NCI-H446 treated with DMSO at 0.1 percent for 48 hours (cell line): ENCODE data around the gene CBX3.
"Not testable (repeated sequence)": the region's sequence is repeated elsewhere in the genome, so short reads cannot be mapped to it uniquely, and the experiment has no call there.

ENCODE experiments used
- DNase-seq: peaks from one replicate; lab custom pipeline; 2025; lab: John Stamatoyannopoulos, UW

Gene CBX3

DNA sequence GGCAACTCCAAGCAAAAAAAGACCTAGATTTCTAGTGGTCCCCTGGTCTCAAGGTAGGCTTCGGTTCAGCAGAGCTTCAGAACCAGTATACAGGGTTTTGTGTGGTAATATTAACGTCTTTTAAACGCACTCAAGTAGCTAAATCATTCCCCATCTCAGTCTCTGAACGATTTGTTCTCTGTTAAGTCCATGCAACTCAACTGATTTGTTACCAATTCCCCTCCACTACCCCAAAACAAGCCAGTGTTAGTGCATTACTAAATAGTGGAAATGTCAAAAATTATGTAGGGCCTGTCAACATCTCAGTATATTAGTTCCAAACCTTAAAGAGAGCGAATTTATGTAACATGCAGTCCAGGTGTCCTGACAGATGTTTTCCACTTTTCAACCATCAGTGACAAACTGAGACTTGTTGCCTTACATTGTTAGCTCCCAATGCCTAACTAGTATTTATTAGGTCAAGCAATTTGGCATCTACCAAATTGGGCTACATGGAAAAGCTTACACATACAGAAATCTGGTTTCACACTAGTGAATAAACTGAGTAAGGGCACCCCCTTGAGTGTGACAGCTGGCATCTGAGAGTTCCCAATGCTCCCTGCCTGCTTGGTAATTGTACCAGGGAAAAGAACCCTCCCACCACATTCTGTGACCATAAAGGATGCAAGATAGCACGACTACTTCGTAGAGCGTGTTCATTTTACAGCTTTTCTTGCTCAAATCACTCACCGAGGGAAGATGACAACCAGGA, 13.2 kb upstream of the CBX3 start:
- DNase-seq, result no peak

DNA sequence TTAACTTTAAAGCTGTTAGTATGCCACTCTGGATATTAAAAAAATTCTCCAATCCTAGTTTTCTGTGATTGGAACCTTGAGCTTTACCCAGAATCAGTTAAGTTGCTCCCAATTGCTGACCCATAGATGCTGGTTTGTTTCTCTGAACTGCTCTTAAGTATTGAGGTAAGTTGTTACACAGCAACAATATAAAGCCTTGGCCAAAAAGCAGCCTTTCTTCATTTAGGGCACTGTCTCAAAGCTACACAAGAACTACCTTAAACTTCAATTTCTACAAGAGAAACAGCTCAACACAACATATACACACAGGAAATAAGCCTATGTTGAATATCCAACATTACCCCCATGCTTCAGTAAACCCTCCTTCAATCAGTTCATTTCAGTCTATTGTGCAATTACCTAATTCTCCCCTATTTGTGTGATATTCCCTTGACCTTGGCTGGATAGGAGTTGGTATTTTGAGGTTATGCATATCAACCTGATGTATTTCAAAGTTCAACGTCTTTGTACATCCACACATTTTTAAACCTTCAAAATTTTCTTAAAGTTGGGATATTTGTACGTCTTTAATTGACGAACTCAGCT, 12.5 kb upstream of the CBX3 start:
- no peak for DNase-seq

DNA sequence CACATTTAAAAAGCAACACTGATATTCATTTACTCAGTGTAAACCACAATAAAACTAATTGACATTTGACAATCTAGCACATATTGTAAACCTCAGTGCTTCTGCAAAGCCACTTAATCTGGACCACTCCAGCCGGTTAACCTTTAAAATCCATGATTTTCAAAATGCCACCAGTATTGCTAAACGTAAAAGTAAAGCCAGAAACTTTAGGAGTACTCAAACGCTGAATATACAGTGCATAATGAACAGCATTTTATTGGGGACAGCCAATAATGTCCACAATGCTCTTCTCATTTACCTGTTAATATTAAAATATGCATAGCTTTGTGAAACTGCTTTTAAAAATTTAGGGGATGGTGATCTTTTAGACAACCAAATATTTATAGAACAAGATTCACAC, 11.8 kb upstream of the CBX3 start:
- DNase-seq, result no peak

DNA sequence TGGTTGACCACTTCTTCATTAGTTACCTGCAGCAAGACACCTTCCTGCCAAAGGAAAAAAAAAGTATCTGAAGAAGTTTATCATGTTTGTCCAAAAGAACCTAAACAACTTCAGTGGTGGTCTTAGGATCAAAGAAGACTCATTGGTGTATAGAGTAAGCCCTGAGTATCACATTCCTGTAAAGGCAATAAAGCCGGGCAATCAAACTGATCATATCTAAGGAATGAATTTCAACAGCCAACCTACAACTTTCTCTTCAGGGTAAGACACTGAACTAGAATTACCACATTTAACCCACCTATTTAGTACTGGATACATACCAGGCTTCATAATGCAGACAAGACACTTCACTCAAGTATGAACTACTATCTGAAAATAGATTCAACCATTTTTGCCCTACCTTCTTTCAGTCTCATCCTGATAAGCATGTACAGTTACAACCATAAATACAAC, 11.1 kb upstream of the CBX3 start:
- no peak for DNase-seq

DNA sequence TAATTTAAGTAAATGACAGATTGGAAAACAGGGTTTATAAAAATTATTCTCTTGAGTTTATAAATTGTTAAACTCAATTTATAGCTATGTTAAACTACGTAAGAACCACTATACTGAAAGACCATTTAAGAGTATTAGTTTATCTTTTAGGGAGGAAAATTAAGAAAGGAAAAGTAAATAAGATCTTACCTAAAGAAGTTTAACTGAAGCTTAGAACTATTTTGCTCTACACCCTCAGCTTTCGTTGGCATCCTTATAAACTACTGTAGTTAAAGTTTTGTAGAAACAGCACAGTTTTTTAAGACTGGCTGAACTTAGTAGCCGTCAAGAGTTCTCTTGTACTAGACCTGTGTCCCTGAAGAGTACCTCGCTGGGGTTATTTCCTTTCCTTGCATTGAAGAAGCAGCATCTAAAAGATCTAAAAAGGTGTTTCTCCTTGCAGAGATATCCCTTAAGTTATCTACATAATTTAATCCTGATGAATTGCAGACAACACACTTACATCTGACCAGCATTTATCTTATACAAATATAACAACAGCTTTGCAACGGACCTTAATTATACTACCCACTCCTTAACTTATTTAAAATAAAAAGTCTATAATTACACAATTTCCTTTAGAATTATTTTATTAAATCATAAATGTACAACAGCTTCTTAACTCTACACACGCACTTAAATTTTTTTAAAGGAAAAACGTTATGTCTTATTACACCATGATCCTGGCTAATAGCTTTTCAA, 10.1 kb upstream of the CBX3 start:
- no peak for DNase-seq

DNA sequence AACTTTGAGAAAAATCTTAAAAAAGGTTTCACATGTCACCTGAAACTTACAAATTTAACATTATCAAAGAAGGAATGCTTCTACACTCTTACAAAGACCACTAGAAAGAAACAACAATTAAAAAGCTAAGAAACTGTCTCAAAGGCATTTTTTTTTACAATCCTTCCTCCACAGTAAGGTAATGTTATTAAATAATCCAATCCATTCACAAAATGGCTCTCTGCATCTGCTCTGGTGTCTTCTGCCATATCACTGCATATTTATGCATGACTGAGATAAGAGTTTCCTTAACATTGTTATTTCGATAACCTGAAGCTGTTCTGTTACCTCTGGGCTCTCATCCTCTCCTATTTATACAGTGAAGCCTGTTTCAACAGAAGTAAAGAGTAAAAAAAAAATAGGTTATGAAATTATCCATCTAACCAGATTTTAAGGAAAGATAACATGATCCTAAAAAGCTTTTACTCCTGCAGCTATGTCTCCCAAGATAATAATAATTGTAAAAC, 9.5 kb upstream of the CBX3 start:
- DNase-seq, result no peak

DNA sequence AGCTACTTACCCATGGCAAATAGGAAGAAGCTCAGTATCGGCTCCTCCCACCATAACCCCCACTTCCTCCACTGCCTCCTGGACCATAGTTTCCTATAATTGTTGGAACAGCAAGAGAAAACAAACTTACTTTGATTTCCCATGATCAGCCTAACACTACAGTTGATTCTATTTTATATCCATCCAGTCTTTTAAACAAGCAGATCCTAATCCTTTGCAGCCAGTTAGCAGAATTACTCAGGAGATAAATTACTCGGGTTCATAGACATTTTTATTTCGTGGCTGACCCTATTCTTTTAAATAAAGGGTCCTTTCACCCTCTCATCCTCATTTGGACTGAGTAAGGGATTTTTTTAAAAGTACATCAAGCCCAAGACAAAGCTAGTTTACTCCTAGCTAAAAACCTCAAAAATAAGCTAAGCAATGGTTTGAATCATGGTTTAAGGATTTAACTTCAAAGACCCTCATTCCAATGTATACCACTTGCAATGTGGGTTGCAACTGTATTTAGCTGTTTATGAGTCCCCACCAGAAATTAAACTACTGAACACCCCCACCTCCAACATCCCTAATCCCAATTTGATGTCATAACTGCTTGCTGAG, 9.0 kb upstream of the CBX3 start:
- no peak for DNase-seq

DNA sequence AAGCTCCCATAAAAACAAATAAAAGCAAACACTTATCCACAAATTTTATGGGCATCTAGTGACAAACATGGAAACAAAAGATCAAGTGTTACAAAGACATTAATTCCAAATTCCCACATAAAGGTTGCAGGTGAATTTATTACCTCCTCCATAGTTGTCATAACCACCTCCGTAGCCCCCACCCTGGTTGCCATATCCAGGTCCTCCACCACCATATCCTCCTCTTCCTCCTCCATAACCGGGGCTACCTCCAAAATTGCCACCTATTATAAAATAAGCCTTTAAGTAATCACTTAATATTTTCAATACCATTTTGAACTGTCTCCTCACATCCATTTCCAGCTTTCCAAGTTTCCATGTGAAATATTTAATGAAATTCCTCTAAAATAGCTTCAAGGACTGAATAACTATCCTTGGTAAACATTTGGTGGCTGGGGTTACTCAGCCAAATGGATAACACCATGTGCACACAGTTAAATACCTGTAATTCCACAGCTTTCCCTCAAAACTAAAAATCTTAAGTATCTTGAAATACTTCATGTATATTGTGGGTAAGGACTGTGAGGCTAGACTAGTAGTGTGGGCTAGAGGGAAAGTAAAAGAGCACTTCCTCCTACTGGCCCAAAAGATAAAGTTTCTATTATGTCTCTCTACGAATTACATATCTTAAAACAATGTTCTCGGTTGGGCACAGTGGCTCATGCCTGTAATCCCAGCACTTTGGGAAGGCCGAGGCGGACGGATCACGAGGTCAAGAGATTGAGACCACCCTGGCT, 7.9 kb upstream of the CBX3 start:
- no peak for DNase-seq

DNA sequence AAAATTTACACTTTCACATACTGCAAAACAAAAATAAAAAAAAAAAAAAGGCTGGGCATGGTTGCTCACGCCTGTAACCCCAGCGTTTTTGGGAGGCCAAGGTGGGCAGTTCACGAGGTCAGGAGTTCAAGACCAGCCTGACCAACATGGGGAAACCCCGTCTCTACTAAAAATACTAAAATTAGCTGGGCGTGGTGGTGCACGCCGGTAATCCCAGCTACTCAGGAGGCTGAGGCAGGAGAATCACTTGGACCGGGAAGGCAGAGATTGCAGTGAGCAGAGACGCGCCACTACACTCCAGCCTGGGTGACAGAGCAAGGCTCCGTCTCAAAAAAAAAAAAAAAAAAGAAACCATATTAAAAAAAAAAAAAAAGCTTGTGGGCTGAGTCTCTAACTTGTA, 6.8 kb upstream of the CBX3 start:
- DNase-seq, result not testable (repeated sequence)

DNA sequence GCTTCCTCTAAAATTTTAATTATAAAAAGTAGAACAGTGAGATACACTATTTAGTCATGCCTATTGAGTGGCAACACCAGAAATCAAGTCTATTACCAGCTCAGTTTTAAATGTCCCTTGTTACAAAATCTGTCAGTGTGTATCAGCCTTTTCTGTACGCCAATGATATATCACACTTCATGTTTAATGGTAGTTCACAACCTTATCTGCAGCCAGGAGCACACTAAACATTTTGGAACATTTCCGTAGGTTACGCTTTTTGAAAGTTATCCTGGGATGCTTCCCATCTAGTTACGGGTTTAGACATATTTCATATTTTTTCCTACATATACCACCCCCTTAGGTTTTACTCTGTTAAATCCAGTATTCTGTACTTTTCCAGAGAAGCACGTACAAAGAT, 6.4 kb upstream of the CBX3 start:
- DNase-seq, result no peak

DNA sequence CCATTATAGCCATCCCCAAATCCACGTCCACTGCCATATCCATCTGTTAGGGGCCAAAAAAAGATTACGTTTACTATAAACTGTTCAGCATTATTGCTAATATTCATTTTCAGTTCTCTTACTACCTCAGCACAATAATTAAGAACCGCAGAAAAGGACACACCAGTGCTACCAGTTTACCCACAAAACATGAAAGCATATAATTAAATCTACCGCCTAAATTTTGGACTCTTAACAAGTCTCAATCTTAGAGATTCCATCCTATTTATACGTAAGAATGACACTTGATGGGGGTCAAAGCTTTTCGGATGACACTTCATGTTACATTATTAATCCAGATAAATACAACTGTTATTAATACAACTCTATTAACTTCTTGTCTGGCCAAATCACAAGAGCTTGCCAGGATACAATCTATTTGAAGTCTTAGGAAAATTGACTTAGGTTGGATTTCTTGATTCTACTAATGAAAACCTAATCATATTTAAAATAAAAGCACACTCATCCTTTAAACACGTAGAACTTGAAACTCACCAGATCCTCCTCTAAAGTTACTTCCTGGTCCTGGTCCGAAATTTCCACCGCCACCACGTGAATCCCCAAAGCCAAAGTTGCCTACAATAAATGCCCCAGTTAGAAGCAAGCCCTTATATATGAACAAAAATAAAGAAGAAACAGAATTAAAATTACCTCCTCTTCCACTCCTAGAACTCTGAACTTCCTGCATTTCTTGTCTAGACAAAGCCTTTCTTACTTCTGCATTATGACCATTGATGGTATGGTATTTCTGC, 5.5 kb upstream of the CBX3 start:
- DNase-seq, result no peak

DNA sequence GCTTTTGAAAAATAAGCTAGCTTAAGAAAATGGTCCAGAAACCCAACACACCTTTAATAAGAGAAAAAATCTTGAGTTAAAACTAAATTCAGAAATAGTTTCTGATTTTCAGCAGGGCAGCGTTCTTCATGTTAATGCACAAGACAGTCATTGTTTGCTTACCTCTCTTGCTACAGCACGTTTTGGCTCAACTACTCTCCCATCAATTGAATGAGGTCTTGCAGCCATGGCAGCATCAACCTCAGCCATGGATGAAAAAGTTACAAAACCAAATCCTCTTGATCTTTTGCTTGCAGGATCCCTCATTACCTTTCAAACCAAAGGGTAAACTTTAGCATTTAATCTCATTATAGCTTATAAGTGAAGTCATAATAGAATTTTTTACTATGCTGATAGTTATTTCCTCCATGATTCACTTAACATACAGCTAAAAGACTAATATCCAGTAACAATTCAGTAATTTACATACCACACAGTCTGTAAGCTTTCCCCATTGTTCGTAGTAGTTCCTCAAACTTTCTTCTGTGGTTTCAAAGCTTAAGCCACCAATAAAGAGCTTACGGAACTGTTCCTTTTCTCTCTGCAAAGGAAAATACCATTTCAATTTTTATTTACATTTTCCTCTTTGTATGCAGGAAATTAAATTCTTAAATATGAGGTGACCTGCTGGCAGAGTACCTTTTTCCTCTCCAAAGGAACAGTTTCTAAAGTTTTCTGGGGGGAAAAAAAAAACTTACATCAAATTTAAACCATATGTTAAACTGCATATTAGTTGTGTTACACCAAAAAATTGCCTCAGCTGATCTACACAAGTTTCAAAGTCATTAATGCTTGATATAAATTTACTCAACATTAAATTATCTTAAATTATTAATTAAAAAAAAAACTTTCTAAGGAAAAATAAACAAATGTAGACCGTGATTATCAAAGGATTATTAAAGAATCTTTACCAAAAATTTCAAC, 4.1 kb upstream of the CBX3 start:
- DNase-seq, result no peak

DNA sequence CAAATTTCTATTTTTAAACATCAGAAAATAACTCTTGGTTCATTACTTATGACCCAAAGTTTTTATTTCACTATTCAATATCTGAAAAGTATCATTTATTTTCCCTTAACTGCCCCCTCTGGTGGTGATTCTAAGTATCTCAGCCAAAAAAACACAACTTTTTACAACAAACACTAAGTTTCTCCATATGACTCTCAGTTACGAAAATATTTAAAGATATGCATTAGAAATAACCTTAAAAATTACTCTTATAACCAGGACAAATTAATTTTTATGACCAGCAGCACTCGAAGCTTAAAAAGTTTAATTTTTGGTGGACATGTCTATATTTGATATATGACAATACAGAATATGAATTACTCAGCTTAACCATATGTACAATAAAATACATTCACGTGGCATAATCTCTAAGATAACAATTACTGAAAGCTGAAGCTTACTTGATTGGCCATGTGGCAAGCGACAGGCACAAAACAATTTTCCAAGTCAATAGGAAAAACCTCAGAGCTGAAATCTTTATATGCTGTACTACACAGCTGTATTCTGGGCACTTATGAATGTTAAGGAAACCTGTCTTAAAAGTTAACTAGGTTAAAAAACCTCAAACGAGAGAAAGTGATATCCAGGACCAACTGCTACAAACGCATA, 3.3 kb upstream of the CBX3 start:
- peak; percentile 28 for DNase-seq

DNA sequence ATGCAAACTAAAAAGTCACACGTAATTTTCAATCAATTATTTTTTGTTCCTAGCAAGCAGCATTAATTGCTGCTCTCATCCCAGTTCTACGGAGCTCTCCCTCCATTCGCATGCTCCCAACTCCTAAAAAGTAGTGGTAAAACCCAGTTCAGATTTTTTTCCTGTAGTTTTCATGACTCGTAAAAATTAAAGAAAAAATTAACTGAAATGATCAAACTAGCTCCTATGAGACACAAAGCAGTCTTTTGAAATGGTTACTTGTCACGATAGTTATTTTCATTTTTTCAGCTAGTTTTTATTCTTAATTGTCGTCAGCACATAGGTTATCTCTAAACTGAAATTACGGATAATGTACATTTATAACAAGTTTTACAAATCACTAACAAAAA, 2.8 kb upstream of the CBX3 start:
- no peak for DNase-seq

DNA sequence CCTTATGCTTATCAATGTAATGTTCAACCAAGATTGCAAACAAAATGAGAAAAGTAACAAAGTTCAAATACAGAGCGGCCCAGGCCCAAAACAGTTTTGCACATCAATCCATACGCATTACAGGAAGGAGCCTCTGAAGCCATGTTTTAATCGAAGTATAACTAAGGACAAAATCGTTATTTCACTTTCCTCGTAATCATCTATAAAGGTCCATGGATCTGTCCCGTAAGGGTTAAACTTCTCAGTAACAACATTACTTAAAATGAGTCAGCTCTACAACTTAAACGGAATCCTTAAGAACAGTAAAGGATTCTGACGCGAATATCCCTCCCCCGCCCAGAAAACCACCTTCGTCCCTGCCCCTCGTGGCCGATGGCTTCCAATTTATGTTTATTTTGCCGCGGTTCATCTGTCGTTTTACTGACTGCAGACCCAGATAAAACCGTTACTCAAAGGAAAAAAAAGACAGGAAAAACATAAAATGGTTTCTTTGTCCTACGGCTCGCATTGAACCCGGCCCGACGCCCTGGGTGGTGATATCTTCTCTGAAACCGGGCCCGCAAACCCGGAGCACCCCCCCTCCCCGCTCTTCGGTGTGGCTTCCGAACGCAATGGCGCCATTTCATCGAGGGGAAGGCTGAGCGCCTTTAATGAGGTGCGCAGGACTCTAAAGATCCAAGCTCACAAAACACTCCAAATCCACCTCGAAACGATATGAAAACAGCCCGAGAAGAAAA, 2.1 kb upstream of the CBX3 start:
- DNase-seq, result no peak

DNA sequence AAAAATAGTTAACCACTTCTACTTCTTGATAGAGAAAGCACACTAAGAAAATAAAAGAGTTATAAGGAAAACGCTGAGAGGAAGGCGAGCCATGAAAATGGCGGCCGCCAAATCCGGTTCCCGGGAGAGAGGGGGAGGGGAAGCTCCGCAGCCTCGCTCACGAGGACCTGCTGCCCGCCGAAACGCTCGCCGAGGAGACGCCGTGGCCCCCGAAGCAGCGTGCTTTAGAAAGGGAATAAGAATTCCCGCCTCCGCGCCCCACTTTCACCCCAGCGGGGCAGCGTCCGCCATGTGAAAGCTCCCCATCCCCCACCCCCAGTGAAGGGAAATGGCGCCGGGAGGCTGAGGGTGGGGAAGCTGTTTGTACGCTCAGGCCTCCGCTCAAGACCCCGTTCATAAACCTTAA, 1.5 kb upstream of the CBX3 start:
- peak; percentile 55 for DNase-seq

DNA sequence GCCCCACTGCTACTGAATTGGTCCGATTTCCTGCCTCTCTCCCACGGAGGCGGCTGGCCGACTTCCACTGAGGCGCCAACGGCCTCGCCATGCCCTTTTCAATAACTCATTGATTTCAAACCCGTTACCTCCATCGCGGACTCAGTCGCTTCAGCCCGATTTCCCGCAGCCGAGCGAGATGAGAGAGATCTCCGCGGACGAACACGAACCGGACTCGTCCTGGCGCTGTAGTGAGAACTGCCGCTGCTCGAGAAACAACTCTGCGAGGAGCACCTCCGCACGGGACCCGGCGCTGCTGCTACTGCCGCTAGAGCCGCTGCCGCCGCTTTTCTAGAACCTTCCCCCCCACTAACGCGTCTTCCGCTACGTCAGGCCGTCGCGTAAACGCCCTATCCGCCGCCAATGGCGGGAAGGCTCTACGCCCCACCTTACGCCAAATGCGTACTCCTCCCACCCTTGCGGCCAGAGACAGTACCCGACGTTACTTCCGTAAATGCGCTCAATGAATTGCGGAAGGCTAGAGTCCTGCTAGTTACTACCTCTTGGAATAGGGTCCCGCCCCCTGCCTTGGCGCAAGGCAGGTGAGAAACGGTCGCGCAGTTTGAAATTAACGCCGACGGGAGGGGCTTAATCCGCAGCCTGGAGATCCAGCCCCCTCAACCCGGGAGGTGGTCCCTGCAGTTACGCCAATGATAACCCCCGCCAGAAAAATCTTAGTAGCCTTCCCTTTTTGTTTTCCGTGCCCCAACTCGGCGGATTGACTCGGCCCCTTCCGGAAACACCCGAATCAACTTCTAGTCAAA, 900 bp upstream of the CBX3 start, which contains the start of gene HNRNPA2B1:
Gene HNRNPA2B1, minus strand, starts transcription at position 303 of the 803 bp plus-strand sequence. Its CDS starts 169 bp downstream, at position 134.
- peak; percentile 98 for DNase-seq
